ENCODE measurements around the gene XCL1. TPM values are rescaled to one million over a fixed set of nuclear protein-coding genes. Genes with fewer than 3 reads are reported as not detected.

The XCL1 gene
- total and polyA plus RNA-seq, 2 of the 13 experiments (the other 11 are each of a cell fraction or from before 2014, with no cell fraction given) = 2.5 to 7.6 TPM

- TF ChIP-seq CREB1 (IDR thresholded peaks at IDR 0.05) (no peak), CREB1 (CRISPR knock-in tag; IDR thresholded peaks at IDR 0.05) (peak; percentile 65), ZNF670 (CRISPR knock-in tag; IDR thresholded peaks at IDR 0.05; ENCODE audit: borderline replicate concordance) (no peak), NCOA5 (CRISPR knock-in tag; IDR thresholded peaks at IDR 0.05) (no peak), ZNF484 (CRISPR knock-in tag; IDR thresholded peaks at IDR 0.05; ENCODE audit: borderline replicate concordance, low read depth) (no peak), ZNF652 (CRISPR knock-in tag; IDR thresholded peaks at IDR 0.05; ENCODE audit: borderline replicate concordance, low read depth) (no peak), BRD4 (CRISPR knock-in tag; IDR thresholded peaks at IDR 0.05) (no peak), ZFP36L2 (CRISPR knock-in tag; IDR thresholded peaks at IDR 0.05) (no peak), ZNF746 (CRISPR knock-in tag; IDR thresholded peaks at IDR 0.05) (no peak), HES4 (CRISPR knock-in tag; IDR thresholded peaks at IDR 0.05; ENCODE audit: borderline replicate concordance) (no peak), PTBP1 (IDR thresholded peaks at IDR 0.05; ENCODE audit: low read depth, low read length, poor library complexity, severe bottlenecking) (no peak), MIER3 (CRISPR knock-in tag; IDR thresholded peaks at IDR 0.05; ENCODE audit: borderline replicate concordance) (peak; percentile 38; the same call in 1 of the 2 replicates), ZNF720 (CRISPR knock-in tag; IDR thresholded peaks at IDR 0.05) (no peak), CC2D1A (CRISPR knock-in tag; IDR thresholded peaks at IDR 0.05) (no peak), ZFP36 (IDR thresholded peaks at IDR 0.05; ENCODE audit: borderline replicate concordance, low read depth, low read length, partially characterized antibody) (no peak), SPEN (CRISPR knock-in tag; IDR thresholded peaks at IDR 0.05; ENCODE audit: low read depth) (no peak), EP300 (IDR thresholded peaks at IDR 0.05; ENCODE audit: low read depth in 2 of 2, low read length in 2 of 2) (peak in 1 of 2 experiments; percentile 92; a peak in 2 of 4 replicates), EP300 (CRISPR knock-in tag; IDR thresholded peaks at IDR 0.05; ENCODE audit: borderline replicate concordance) (peak; percentile 73; the same call in 1 of the 2 replicates), FOXP1 (IDR thresholded peaks at IDR 0.05) (no peak), FOXP1 (CRISPR knock-in tag; IDR thresholded peaks at IDR 0.05) (peak; percentile 90), ZNF569 (CRISPR knock-in tag; IDR thresholded peaks at IDR 0.05; ENCODE audit: borderline replicate concordance) (no peak), KDM5B (CRISPR knock-in tag; IDR thresholded peaks at IDR 0.05; ENCODE audit: borderline replicate concordance) (no peak), ZNF75D (CRISPR knock-in tag; IDR thresholded peaks at IDR 0.05; ENCODE audit: borderline replicate concordance) (no peak), CREB3 (CRISPR knock-in tag; IDR thresholded peaks at IDR 0.05) (no peak), FOXJ3 (CRISPR knock-in tag; IDR thresholded peaks at IDR 0.05; ENCODE audit: borderline replicate concordance) (peak; percentile 79; the same call in 1 of the 2 replicates), KAT2B (IDR thresholded peaks at IDR 0.05; ENCODE audit: borderline replicate concordance, low read depth, low read length) (no peak), ZNF724P (CRISPR knock-in tag; IDR thresholded peaks at IDR 0.05; ENCODE audit: borderline replicate concordance) (no peak), HNF4G (IDR thresholded peaks at IDR 0.05; ENCODE audit: borderline replicate concordance, low read depth, low read length) (0 out of 2 replicates have a peak, but pooled peaks have one; percentile 16), HNF4G (CRISPR knock-in tag; IDR thresholded peaks at IDR 0.05; ENCODE audit: borderline replicate concordance, low read depth) (no peak), SRF (IDR thresholded peaks at IDR 0.05; ENCODE audit: low read depth, low read length) (no peak)
- TF ChIP-seq, protein P1, sequence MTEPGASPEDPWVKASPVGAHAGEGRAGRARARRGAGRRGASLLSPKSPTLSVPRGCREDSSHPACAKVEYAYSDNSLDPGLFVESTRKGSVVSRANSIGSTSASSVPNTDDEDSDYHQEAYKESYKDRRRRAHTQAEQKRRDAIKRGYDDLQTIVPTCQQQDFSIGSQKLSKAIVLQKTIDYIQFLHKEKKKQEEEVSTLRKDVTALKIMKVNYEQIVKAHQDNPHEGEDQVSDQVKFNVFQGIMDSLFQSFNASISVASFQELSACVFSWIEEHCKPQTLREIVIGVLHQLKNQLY (CRISPR knock-in tag; IDR thresholded peaks at IDR 0.05) = no peak
These were observed 24.7 kb upstream of the XCL1 start (continued) for GRCh38 chr1:168551688-168552087.
